IPS-18a (cell line): ENCODE measurements around the gene FTO.

Source experiments
- H3K27ac ChIP-seq: one replicate; pipeline ENCODE4 v1.5.1; 2013; ENCODE audit warnings: low read length
- H3K27me3 ChIP-seq: one replicate; pipeline ENCODE4 v1.6.1; 2013; ENCODE audit warnings: mild to moderate bottlenecking, low read length; ENCODE audit not compliant: control insufficient read depth, insufficient read depth
- H3K36me3 ChIP-seq: one replicate; pipeline ENCODE4 v1.6.1; 2013; ENCODE audit warnings: low read depth, low read length; ENCODE audit not compliant: control insufficient read depth
- H3K4me1 ChIP-seq: one replicate; pipeline ENCODE4 v1.6.1; 2013; ENCODE audit warnings: low read depth, low read length; ENCODE audit not compliant: control insufficient read depth
- H3K4me3 ChIP-seq: one replicate; pipeline ENCODE4 v1.5.1; 2013; ENCODE audit warnings: low read length
- H3K9ac ChIP-seq: one replicate; pipeline ENCODE4 v1.6.1; 2013; ENCODE audit warnings: mild to moderate bottlenecking, low read length, moderate library complexity
- H3K9me3 ChIP-seq: one replicate; pipeline ENCODE4 v1.6.1; 2013; ENCODE audit warnings: low read depth, low read length; ENCODE audit not compliant: control insufficient read depth

The FTO gene

GRCh38 chr16:53985861-53986260 lies 281.9 kb downstream of the FTO start:
- Histone ChIP-seq H3K4me1 (peaks cover 6% of the 10 kb centered on the region), H3K9me3 (no peaks in the 10 kb centered on the region), H3K36me3 (no peaks in the 10 kb centered on the region), H3K4me3 (no peak overlapping the region), H3K27ac (no peak overlapping the region), H3K27me3 (no peaks in the 10 kb centered on the region), H3K9ac (no peak overlapping the region)

- H3K4me1 ChIP-seq, result peaks cover 12% of the 10 kb centered on the region
- H3K36me3 ChIP-seq, result no peaks in the 10 kb centered on the region
- no peaks in the 10 kb centered on the region for H3K27me3 ChIP-seq
- no peaks in the 10 kb centered on the region for H3K9me3 ChIP-seq
- no peak overlapping the region for H3K4me3 ChIP-seq
- H3K27ac ChIP-seq, result no peak overlapping the region
- no peak overlapping the region for H3K9ac ChIP-seq
Measured at GRCh38 chr16:53986793-53987192, 282.8 kb downstream of the FTO start.

DNA sequence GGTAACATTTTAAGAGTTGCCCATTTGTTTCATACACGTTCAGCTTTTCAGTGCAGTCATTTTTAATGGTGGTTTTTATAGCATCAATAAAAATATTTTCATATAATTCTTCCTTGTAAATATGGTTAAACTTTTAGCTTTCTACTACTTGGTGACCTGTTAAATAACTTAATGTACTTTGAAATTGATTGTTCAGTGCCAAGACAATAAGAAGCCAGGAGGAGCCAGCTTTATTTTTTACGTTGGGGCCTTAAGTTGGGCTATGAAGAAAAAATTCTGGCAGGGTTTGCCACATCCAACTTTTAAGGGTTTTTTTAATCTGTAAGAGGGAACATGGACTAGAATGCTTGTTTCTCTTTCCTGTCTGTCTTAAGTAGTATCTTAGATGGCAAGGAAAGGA lies 284.2 kb downstream of the FTO start:
- Histone ChIP-seq H3K27me3 (no peaks in the 10 kb centered on the region), H3K9ac (no peak overlapping the region)

GRCh38 chr16:53989597-53989996 lies 285.6 kb downstream of the FTO start:
- H3K4me3 ChIP-seq, result no peak overlapping the region
- no peaks in the 10 kb centered on the region for H3K36me3 ChIP-seq
- H3K27ac ChIP-seq, result no peak overlapping the region
- no peak overlapping the region for H3K9ac ChIP-seq
- no peaks in the 10 kb centered on the region for H3K9me3 ChIP-seq
- no peaks in the 10 kb centered on the region for H3K27me3 ChIP-seq
- H3K4me1 ChIP-seq, result peaks cover 12% of the 10 kb centered on the region

More for the DNA sequence above, 284.2 kb downstream of the FTO start:
- Histone ChIP-seq H3K4me3 (no peak overlapping the region), H3K36me3 (no peaks in the 10 kb centered on the region), H3K4me1 (peaks cover 12% of the 10 kb centered on the region), H3K9me3 (no peaks in the 10 kb centered on the region), H3K27ac (no peak overlapping the region)

DNA sequence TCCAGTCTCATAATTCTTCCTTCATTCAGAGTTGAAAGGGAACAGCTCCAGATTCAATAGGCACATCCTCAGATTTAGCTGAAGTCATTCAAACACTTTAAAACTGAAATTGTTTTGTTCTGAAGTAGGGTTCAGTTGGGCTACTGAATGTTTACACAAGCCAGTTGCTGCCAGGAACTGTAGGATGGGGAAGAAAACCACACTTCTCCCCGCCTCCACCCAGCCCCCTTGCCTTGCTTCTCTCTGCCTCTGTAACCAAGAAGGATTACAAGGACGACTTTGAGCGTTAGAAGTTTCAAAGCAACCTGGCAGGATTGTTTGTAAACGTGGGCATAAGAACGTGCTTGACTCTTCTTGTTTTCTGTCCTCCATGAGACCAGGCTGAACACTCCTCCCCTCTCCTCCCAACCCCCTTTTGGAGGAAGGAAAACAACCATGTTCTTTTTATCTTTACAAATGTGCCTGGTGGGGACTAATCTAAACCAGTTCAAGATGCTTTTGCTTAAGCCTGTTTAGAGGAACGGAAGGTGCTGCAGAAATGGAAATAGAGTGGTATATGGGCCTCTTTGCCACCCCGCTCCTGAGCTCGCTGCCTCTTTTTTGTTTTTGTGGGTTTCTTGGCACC lies 287.9 kb downstream of the FTO start:
- Histone ChIP-seq H3K36me3 (no peaks in the 10 kb centered on the region), H3K27me3 (no peaks in the 10 kb centered on the region), H3K9ac (no peak overlapping the region), H3K4me1 (peaks cover 12% of the 10 kb centered on the region), H3K27ac (no peak overlapping the region), H3K4me3 (no peak overlapping the region), H3K9me3 (no peaks in the 10 kb centered on the region)

GRCh38 chr16:53995378-53995777 lies 291.4 kb downstream of the FTO start:
- H3K27me3 ChIP-seq, result no peaks in the 10 kb centered on the region
- H3K4me1 ChIP-seq, result peaks cover 12% of the 10 kb centered on the region
- H3K27ac ChIP-seq, result no peak overlapping the region
- H3K9me3 ChIP-seq, result no peaks in the 10 kb centered on the region
- no peak overlapping the region for H3K9ac ChIP-seq
- H3K36me3 ChIP-seq, result no peaks in the 10 kb centered on the region
- H3K4me3 ChIP-seq, result no peak overlapping the region

GRCh38 chr16:53996961-53997360 lies 293.0 kb downstream of the FTO start:
- no peaks in the 10 kb centered on the region for H3K9me3 ChIP-seq
- H3K36me3 ChIP-seq, result no peaks in the 10 kb centered on the region
- no peak overlapping the region for H3K27ac ChIP-seq
- H3K27me3 ChIP-seq, result no peaks in the 10 kb centered on the region
- peaks cover 4% of the 10 kb centered on the region for H3K4me1 ChIP-seq
- no peak overlapping the region for H3K9ac ChIP-seq
- no peak overlapping the region for H3K4me3 ChIP-seq

GRCh38 chr16:53998024-53998810 lies 294.3 kb downstream of the FTO start:
- H3K9ac ChIP-seq, result no peak overlapping the region
- no peaks in the 10 kb centered on the region for H3K36me3 ChIP-seq
- no peak overlapping the region for H3K4me3 ChIP-seq
- H3K27me3 ChIP-seq, result no peaks in the 10 kb centered on the region
- no peak overlapping the region for H3K27ac ChIP-seq
- no peaks in the 10 kb centered on the region for H3K4me1 ChIP-seq
- H3K9me3 ChIP-seq, result no peaks in the 10 kb centered on the region

GRCh38 chr16:53998966-53999522 lies 295.1 kb downstream of the FTO start:
- H3K27me3 ChIP-seq, result no peaks in the 10 kb centered on the region

DNA sequence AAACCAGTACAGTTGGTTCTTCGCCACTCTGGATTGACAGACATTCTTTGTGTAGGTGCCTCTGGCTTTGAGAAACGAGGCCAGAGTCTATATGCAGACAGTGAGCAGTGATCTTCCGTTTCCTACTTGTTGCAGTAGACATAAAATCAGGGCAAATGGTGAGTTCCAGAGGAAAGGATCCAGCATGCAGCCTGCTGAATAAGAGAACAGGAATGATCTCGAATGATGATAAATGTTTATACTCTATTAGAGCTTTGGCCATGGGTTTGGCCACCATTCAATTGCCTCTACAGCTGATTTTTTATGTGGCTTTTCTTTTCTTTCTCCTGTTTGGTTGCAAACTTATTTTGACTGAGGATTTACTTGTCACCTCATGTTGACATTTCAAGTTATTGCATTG lies 295.9 kb downstream of the FTO start:
- no peaks in the 10 kb centered on the region for H3K27me3 ChIP-seq
- H3K36me3 ChIP-seq, result no peaks in the 10 kb centered on the region
- no peaks in the 10 kb centered on the region for H3K4me1 ChIP-seq
- no peak overlapping the region for H3K27ac ChIP-seq
- no peak overlapping the region for H3K9ac ChIP-seq
- no peaks in the 10 kb centered on the region for H3K9me3 ChIP-seq
- no peak overlapping the region for H3K4me3 ChIP-seq

More at GRCh38 chr16:53998966-53999522, 295.1 kb downstream of the FTO start:
- Histone ChIP-seq H3K27ac (no peak overlapping the region), H3K4me1 (no peaks in the 10 kb centered on the region), H3K9me3 (no peaks in the 10 kb centered on the region), H3K9ac (no peak overlapping the region), H3K4me3 (no peak overlapping the region), H3K36me3 (no peaks in the 10 kb centered on the region)

DNA sequence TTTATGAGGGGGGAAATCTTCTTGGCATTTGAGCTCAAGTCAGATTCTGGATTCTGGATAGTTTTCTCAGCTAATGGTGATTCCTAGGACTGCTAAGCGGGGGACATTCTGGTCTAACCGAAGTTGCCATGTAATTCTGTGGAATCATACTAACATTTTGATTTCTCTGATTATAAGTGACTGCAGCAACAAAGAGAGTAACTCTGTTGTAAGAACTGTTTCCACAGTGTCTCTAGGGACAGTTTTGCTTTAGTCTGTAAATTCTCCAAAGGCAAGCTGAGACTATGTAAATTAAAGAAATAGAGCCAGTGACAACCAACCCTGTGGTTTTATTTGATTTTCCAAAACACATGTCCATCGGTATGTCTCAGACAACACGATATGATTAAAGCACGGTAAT lies 296.4 kb downstream of the FTO start:
- H3K36me3 ChIP-seq, result no peaks in the 10 kb centered on the region
- H3K27me3 ChIP-seq, result no peaks in the 10 kb centered on the region
- no peaks in the 10 kb centered on the region for H3K9me3 ChIP-seq
- no peaks in the 10 kb centered on the region for H3K4me1 ChIP-seq
- no peak overlapping the region for H3K27ac ChIP-seq
- H3K9ac ChIP-seq, result no peak overlapping the region
- no peak overlapping the region for H3K4me3 ChIP-seq

- H3K27me3 ChIP-seq, result no peaks in the 10 kb centered on the region
- no peak overlapping the region for H3K4me3 ChIP-seq
- no peak overlapping the region for H3K9ac ChIP-seq
- H3K4me1 ChIP-seq, result no peaks in the 10 kb centered on the region
- no peaks in the 10 kb centered on the region for H3K9me3 ChIP-seq
- H3K36me3 ChIP-seq, result no peaks in the 10 kb centered on the region
- no peak overlapping the region for H3K27ac ChIP-seq
Measured at GRCh38 chr16:54006693-54007092, 302.7 kb downstream of the FTO start.
